AML-193 (cell line): ENCODE data around the gene TMX4.

Experiments
- DNase-seq, 2 experiments: peaks; one replicate each; lab custom pipeline; 2025; lab: John Stamatoyannopoulos, UW

TMX4 gene

DNA sequence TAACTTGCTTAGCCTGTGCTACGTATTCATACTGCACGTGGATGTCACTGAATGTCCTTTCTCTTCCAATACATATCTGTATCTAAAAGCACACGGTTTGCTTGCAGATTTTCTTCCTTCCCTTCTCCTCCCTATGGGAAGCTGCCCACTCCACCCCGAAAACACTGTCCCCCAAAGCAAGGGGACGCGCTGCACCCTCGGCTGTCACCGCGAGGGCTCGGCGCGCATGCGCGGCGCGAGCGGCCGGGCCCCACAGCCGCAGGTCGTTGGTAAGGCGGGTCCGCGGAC is 659 bp downstream of the TMX4 start:
- peak; percentile 64 to 66 for DNase-seq

DNA sequence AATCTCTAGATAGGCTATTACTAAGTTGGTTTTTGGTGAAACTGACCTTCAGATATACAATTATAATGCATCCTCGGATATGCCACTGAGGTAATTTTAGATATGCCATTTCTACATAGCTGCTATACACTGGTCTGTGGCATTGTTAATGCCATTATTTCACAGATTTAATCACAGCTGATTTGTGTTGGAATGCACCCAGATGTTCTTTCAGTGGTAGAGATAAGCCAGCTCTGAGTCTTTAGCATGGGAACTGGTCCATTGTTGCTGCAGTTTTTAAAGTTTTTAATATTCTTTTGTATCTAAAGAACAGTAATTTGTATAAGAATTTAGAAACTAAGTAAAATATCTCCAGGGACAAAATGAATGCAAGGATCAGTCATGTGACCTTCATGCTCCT is 6.8 kb downstream of the TMX4 start:
- DNase-seq: no peak

DNA sequence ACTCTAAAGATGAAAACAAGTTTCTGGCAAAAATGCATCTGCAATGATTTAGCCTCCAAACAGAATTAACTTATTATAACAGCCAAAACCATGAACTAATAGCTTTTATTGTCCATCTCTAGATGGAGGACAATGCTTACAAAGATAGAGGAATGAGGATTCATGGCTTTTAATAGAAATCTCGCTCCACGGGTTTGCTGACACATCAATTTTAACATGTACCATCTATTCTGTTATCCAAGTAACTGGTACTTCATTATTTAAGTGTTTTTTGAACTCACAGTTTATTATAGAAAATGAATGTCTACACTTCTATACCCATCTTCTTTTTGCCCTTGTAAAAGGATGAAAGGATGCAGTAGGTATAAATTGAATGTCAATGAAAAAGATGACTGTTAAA is 10.8 kb downstream of the TMX4 start:
- no peak for DNase-seq

DNA sequence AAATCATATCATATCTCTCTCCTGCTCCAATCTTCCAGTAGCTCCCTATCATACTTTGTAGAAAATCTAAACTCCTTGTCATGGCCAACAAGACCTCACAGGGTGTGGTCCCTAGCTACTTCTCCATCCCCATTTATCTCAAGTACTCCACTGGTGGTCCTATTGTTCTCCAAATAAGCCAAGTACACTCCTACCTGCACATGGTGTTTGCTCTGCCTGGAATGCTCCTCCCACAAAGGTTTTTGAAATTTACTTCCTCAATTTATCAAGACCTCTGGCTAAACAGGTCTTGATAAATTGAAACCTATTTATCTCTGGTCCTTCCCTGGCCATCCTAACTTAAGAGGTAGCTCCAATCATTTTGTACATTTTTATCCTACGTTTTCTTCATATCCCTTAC is 12.1 kb downstream of the TMX4 start:
- DNase-seq: peak in 1 of 2 experiments; percentile 6

DNA sequence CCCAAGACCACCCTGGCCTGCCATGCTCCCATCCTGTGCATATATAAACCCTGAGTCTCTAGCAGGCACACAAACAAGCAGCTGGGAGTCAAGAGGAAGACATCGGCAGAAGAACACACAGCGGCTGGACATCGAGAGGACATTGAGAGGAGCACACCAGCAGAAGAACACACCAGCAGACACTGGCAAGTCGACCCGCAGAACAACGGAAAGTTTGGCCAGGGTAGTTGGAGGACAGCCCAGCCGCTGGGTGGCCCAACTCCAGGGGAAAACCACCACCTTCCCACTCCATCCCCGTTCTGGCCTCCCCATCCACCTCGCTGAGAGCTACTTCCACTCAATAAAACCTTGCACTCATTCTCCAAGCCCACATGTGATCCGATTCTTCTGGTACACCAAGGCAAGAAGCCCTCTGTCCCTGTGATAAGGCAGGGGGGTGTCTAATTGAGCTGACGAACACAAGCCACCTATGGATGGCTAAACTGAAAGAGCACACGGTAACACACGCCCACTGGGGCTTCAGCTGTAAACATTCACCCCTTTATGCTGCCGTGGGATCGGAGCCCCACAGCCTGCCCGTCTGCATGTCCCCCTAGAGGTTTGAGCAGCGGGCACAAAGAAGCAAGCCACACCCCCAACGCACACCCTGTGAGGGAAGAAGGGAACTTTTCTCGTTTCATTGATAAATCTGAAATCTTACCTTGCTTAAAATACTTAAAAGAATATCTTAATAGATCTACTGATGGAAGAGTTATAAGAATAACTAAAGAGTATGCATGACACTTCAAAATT is 13.8 kb downstream of the TMX4 start:
- no peak for DNase-seq

DNA sequence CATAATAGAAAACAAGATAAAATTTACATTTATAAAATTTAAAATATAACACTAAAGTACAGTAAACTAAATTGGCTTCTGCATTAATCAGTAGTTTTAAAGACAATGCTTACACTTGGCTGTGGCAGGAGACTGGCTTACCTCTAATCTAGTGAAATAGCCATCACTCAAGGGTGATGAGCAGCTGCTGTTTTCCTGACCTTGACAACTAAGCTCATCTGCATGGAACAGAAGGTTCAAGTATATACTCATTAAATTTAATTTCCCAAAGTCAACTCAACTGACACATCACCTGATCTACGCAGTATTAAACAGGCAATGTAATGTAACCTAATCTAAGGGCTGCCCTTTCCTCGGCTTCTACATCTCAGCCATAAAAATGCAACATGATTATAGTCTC is 14.5 kb downstream of the TMX4 start:
- DNase-seq: no peak

DNA sequence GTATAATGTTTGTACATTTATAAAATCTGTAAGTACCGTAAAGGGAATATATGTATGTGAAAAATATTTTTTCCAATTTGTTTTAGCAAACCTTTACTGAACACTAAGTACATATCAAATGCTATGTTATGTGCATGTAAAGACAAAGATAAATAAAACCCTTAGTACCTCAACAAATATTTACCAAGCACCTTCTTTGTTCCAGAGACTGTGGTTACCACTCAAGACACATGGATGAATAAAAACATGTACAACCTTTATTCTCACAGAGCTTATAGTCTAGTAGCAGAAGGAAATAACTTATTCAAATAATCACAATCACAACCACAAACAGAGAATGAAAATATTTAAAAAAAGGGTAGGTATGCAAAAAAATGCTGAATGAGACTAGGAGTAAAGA is 17.5 kb downstream of the TMX4 start:
- DNase-seq: no peak

DNA sequence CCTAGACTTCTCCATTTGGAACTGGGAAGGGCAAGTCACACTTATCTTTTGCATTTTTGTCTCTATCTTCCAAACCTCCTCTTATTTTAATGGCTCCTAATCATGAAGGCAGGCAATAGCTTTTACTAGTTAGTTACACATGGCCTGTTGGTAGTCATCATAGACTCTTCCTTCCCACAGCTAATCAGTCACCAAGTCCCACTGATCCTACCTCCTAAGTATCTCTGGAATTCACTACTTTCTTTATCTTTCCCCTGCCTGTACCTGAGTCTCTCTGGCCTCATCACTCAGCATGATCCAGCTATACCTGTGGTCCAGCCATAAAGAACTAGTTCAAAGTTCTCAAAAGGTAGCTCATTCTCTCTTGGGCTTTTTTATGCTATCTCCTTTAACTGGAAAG is 18.8 kb downstream of the TMX4 start:
- no peak for DNase-seq

DNA sequence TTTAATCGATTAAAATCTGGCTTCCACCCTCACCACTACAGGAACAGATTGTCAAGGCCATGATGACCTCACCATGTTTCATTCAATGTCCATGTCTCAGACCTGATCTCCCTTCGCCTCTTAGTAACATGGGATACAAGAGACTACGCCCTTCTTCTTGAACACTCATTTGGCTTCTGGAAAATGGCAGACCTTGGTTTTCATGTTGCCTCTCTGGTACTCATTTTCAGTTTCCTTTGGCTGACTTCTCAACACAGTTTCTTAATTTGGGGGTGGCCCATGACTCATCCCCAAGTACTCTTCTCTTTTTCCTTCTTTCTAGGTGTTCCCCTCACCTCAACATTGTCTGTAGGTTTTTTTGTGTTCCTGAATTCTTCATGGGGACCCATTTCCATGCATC is 22.7 kb downstream of the TMX4 start:
- DNase-seq: no peak

DNA sequence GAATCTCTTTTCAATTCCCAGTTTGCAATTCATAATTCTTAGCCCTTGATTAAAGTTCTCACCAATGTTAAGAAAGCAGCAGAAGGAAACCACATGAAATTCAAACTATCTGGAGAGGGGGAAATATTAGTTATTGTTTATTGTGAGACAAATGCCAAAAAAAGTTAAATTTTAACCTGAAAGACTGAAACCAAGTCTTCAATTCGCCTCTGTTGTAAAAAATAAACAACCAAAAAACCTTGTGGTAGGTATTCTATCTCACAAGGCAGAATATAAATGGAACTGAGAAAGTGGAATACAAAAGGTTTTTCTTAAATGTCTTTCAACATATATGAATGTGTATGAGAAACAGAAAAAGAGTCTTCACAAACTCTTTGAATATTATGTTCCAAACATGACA is 24.8 kb downstream of the TMX4 start:
- no peak for DNase-seq

DNA sequence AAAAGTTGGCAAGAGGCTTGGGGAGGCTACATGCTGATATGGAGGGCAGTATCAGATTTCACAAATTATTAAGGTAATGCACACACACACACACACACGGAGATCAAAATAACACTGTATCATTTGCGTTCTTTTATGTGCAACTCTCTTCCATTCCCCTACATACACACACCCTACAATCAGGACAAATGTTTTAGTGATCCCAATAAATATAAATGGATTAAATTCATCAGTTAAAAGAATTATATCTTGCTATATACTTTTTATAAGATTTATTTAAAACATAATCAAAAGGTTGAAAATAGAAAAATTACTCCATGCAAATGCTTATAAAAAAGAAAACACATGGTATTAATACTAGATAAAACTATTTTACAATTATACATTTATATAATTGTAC is 25.9 kb downstream of the TMX4 start:
- DNase-seq: no peak

DNA sequence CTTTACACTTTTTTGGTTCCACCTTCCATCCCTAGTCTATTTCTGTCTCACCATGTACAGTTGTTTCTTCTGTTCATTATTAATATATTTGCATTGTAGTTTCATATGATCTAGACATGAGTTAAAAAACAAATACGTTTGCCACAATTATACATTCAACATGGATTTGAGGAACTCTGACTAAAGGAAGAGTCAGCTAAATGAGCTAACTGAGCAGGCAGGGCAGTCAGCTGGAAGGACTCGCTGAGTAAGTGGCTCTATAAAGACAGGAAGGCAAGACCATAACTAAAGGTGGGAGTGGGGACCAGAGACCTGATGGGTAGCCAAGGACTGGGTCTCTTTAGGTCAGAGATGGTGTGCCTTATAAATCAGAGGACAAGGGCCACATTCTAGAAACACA is 26.3 kb downstream of the TMX4 start:
- no peak for DNase-seq

DNA sequence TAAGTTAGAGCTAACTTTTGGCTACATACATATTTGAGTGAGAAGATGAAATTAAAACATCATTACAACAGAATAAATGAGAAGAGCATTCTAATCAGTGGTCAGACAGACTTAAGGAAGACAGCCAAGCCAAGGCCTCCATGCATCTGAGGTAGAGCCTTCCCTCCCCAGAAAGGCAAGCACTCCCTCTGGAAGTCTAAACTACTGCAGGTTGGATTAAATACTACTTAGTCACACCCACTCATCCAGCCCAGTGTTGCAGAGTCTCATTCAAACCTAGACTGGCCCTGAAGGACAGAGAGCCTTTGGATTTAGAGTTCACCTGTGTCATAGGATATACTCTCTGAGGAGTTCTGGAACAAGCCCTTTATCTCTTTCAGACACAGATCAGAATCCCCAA is 29.2 kb downstream of the TMX4 start:
- no peak for DNase-seq

DNA sequence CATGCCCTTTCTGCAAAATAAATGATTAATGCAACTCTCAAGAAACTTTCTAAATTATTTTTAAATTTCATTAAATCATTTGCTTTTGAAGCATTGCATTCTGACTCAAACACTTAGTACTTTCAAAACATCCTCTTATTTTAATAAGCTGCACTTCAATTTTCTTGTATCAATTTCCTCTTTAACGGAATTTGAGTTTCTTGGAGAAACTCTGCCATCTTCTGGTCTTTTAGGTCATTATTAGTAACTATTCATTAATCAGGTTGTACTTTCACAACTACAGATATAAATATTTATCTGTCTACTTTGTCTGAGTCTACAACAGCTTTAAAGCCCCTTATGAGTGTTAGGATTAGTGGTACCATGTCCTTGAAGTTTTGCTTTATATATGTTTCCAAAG is 30.2 kb downstream of the TMX4 start:
- no peak for DNase-seq

DNA sequence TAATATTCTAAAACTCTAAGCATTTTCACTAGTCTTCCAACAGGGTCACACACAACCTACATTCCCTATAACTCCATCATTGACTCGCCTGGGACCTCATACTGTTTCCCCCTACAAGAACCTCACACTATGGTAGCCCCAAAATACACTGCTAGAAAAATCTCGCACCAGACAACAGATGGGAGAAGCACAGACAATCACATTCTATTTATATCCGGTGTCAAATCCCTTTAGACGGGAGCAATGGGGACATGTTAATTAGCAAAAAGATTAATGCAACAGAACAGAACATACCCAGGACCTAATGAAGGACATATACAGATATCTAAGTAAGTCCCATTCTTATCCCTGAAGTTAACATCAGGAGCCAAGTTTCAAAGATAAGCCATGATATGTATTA is 33.6 kb downstream of the TMX4 start:
- DNase-seq: no peak

DNA sequence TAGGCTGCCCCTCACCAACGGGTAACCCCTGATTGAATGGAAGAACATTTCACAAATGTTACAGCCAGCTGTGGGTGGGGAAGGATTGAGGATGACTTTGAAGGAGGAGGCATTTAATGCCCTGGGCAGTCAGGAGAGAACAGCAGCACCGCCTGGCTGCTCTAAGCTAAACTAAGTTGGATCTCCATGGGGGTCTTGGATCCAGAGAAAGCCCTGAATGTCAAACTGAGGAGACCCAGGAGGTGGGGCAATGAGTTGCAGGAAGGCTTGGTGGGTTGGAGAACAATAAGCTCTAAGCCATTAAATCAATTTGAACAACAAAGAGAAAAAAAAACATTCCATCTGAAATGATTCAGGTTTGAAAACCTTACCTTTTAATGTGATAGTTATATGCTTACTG is 35.4 kb downstream of the TMX4 start:
- no peak for DNase-seq

DNA sequence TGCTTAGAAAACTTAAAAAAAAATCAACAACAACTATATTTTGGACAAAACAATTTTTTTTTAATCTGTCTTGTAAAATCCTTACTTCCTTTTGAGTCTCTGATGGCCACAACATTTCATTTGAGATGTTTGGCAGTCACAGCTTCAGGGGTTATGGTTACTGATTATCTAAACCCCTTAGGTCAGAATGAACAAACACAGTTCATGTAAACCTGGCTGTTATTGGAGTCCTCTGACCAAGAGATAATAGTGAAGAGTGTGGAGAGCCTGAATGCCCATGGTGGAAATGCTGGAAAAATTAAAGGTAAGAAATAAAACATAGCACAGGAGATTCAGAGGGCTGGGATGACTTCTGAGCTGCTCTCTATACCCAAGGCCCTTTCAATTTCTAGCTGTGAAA is 38.2 kb downstream of the TMX4 start:
- DNase-seq: no peak

DNA sequence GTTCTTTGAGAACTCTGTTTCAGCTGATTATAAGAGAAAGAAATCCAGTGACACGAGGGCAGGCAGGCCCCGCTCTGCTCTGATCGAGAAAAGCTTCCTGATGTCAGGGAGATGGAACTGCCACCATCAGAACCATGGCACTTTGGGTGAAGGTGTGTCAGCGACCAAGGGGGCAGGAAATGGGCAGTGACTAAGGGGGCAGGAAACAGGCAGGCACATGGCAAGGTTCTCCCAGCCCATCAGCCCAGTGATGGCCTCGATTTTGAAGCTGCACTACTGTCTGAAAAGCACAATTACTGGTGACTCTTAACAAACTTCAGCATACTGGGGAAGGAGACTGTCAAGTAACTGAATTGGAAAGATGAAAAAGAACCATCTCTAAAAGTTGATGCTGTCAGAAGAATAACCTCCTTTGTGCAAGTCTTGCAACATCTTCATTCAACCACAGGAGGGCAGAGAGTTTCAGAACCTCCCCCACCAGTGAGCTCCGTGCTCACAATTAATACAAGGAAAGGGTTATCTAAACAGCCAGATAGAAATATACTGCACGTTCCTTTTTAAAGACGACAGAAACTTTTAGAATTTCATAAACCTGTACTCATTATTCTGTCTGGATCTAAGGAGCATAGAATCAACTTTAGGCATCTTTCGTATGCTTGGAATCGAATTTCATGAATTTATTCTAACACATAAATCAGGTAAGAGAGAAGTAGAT is 39.1 kb downstream of the TMX4 start:
- DNase-seq: peak; percentile 22 to 36

DNA sequence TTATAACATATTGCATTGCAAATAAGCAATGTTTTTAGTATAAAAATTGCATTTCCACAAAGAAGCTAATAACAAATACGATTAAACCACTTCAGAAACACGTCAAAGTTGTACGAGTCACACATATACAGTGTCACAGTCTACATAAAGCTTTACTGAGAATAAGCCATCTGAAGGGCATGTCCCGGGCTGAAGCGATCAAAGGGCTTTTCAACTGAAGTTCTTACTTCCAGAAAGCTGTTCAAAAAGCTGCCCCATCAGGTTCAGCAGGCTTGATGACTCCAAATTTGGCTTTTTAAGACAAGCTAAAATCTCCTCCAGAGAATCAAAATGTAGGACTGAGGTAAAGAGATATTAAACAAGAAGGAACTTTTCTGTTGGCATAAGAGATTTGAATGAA is 41.9 kb downstream of the TMX4 start:
- DNase-seq: no peak

DNA sequence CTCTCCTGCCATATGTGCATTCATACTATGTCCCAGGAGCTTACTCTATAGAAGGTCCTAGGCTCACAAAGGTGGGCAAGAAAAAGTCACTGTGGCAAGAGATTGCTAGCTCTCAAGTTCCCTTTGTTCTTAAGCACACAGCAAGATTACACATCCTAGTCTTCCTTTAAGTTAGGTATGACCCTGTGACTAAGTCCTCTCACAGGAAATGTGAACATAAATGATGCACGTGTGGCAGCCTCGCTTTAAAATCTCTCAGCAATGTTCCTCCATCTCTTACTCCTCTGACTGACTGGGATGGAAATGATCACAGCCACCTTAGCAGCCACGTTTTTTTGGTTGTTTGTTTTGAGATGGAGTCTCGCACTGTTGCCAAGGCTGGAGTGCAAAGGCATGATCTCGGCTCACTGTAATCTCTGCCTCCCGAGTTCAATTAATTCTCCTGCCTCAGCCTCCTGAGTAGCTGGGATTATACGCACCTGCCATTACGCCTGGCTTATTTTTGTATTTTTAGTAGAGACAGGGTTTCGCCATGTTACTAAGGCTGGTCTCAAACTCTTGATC is 43.6 kb downstream of the TMX4 start:
- no peak for DNase-seq

DNA sequence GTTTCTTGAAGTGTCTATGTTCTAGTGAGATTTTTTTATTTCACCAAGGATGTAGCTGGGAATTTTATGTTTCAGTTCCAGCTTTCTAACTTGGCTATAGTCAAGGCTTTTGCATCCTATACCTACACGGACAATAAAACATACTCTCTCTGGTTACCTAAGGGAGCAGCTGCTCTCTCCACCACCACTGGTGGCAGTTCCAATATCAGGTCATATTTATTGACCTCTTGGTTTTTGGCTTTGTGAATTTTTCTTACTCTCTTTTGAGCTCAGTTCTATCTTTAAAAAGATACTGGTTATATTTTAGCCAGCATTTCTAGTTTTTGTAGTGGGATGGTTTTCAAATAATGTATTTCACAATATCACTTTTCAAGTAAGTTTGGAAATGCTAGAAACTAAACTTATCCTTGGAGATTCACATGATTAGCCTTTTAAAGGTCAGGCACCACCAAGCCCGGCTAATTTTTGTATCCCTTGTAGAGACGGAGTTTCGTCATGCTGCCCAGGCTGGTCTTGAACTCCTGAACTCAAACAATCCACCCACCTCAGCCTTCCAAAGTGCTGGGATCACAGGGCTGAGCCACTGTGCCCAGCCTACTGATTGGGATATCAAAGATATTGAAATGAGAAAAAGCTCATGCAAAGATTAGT is 44.7 kb downstream of the TMX4 start:
- no peak for DNase-seq

DNA sequence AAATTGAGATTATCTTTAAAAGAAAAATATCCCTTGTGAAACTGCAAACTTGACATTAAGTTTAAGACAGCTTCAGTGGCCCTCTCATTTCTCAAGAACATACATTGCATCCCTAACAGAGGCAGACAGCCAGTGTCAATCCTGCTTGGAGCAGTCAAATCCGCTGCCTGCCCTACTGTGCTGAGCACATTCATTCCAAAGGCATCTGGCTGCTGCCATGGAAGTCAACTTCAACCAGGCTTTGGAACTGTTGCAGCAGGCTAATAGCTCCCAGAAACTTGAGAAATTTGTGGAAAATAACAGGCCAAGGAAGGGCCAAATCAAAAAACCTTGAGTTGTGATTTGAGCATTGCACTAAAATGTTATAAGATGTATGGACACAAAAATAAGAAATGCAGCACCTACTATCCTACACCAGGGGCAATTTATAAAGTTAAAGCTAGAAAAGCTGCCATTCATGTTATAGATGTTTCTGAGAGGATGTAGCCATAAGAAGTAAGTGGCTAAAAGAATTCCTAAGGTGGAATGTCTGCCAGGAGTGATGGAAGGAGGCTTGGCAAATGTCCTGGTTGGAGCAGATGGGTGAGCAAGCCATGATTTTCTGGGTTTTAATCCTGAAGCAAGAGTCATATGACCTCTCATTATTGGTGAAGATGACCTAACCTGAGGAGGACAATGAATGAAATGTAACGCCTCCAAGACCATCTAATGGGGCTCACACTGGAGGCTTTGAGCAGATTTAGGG is 47.9 kb downstream of the TMX4 start:
- DNase-seq: no peak
